Effector CD8-positive, alpha-beta T cell (primary cell): ENCODE data around the gene ANO1.

Experiments used
- DNase-seq: peaks from one replicate; lab custom pipeline; 2025; lab: John Stamatoyannopoulos, UW

Gene ANO1

GRCh38 chr11:70050243-70050642, 27.9 kb upstream of the ANO1 start:
- no peak for DNase-seq

DNA sequence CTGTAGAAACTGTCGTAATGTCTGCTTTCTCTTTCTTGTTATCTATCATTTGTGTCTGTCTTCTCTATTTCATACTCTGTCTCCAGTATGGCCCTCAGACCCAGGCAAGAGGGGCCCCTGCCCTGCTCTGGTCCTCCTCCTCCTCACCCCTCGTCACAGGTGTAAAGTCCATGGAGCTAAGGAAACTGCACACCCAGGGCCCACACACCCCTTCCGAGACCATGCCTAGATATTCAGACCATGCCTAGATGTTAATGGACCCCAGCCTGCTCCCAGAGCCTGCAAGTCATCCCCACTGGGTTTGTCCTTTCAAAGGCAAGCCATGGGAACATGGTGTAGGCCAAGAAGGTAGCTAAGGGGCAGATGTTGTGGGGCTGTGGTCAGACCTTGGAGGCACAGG, 24.1 kb upstream of the ANO1 start:
- DNase-seq, result no peak

DNA sequence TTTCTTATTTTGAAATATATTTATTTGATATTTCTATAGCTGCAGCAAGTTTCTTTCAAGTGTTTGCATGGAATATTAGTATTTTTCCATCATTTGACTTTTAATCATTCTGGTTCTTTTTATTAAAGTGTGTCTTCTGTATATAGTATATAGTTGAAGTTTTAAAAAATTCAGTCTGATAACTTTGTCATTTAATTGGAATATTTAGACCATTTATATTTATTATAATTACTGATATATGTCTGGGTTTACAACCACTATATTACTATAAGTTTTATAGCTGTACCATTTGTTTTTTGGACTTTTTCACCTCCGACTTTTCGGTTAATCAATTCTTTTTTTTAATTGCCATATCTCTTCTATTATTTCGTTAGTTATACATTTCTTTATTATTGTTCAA, 22.7 kb upstream of the ANO1 start:
- no peak for DNase-seq

GRCh38 chr11:70057080-70057479, 21.0 kb upstream of the ANO1 start:
- DNase-seq, result no peak

DNA sequence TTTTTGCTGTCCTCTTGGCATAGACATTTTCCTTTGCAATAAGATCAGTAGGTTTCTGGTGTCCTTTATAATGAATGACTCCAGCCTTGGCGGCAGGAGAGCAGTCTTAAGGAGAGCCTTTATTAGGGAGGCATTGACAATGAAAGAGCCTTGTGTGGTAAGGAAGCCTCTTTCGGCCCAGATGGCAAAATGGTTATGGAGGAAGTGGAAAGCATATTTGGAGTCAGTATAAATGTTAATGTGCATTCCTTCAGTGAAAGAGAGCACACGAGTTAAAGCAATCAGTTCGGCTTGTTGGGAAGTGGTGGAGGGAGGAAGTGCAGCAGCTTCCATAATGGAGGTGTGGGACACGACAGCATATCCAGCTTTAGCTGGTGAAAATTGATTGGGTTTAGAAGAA, 18.1 kb upstream of the ANO1 start:
- no peak for DNase-seq

DNA sequence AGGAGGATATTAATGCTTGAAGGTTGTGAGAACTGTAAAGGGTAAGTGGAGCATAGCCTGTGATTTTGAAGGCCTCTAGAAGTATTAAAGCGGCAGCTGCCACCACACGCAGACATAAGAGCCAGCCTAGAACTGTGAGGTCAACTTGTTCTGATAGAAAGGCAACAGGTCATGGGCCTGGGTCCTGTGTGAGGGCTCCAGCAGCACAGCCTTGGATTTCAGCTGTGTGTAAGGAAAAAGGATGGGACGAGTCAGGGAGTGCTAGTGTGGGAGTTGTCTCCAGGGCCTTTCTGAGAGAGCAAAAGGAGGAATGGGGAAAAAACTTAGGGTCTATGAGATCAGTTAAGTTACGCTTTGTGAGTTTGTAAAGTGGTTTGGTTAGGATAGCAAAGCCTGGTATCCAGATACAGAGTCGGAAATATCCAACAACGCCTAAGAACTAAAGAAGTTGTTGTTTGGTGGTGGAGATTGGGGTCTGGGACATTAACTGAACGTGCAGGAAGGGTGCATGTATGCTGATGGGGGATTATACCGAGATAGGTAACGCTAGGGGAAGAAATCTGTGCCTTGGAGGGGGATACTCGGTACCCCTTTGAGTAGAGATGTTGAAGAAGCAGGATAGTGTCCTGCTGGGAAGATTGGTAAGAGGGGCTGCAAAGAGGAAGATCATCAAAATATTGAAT, 17.4 kb upstream of the ANO1 start:
- DNase-seq, result no peak

- no peak for DNase-seq
Measured at GRCh38 chr11:70061734-70062133, 16.4 kb upstream of the ANO1 start.

GRCh38 chr11:70063121-70063520, 15.0 kb upstream of the ANO1 start:
- no peak for DNase-seq

DNA sequence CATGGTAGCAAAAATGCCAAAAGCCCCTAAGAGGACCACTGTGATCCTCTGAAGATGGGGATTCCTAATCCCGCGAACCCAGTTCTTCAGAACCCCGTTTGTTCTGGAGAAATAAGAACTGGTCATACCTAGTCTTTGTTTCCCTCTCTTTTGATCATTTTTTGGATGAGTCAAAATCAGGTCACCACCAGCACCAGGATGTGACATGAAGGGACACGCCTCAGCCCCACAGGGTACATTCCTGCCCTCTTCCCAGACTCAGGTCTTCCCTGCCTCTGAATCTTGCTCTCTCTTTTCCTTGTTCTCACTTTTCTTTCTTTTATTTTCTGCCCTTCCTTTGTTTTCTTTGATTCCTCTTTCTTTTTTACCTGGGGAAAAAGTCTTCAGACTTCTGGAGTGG, 14.6 kb upstream of the ANO1 start:
- no peak for DNase-seq

DNA sequence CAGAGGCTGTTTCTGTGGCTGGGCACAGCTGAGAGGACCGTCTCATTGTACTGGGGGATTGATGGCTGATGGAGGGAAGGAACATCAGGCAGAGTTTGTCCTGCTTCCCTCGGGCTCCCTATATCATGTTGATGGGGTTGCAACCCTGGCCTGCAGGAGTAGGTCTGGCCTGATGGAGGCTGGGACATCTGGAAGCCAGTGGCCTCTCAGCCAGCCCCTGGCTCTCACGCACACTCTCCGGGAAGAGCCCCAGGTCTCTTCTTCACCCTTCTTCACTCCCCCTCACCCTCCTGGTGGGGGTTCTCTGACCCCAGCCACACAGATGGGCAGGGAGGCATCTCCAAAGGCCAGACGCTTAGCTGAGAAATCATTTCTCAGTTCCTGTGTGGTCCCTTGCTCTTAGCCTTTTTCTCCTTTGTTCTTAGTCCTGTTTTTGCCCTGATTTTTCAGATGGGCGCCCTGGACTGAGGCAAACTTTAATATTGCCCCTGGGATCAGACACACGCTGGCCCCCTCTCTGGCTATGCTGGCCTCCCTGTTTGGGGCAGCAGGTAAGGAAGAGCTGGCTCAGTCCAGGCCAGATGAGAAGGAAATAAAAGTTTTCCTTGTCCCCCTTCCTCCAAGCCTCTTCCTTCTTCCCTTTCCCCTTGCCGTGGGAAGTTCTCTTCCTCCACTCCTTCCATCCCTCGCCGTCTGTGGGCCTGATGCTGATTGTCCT, 13.9 kb upstream of the ANO1 start:
- DNase-seq, result no peak

GRCh38 chr11:70064726-70065317, 13.3 kb upstream of the ANO1 start:
- DNase-seq, result no peak

GRCh38 chr11:70065318-70066135, 12.6 kb upstream of the ANO1 start:
- DNase-seq, result no peak

DNA sequence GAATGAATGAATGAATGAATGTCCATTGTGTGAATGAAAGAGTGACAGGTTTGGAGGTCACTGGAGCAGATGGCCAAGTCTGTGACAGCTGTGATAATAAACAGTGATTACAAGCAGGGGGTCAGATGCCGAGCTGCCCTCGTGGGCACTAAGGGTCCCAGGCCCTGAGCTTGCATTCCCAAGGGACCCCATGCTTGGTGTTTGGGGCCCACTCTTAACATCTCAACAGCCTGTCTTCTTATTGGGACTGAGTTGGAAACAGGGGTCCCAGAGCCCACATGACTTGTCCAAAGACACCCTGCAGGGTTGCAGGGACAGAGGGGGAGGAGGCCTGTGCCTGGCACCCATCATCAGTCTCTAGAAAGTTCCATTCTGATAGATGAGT, 12.0 kb upstream of the ANO1 start:
- DNase-seq, result no peak

- no peak for DNase-seq
Measured at GRCh38 chr11:70066628-70067027, 11.5 kb upstream of the ANO1 start.

DNA sequence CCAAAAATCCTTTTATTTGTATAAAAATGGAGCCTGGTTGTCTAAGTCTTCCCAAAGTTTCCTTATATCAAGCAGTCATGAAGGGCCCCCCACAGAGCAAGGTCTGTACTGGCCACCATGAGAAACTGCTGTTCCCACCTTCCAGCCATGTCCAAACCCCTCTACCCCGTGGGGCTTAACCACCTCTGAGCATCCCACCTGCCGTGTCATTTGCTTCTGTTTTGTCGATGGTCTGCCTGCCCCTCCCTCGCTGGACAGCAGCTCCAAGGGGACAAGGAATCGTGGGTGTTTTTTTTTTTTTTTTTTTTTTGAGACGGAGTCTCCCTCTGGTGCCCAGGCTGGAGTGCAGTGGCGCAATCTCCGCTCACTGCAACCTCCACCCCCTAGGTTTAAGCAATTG, 11.1 kb upstream of the ANO1 start:
- DNase-seq, result no peak

DNA sequence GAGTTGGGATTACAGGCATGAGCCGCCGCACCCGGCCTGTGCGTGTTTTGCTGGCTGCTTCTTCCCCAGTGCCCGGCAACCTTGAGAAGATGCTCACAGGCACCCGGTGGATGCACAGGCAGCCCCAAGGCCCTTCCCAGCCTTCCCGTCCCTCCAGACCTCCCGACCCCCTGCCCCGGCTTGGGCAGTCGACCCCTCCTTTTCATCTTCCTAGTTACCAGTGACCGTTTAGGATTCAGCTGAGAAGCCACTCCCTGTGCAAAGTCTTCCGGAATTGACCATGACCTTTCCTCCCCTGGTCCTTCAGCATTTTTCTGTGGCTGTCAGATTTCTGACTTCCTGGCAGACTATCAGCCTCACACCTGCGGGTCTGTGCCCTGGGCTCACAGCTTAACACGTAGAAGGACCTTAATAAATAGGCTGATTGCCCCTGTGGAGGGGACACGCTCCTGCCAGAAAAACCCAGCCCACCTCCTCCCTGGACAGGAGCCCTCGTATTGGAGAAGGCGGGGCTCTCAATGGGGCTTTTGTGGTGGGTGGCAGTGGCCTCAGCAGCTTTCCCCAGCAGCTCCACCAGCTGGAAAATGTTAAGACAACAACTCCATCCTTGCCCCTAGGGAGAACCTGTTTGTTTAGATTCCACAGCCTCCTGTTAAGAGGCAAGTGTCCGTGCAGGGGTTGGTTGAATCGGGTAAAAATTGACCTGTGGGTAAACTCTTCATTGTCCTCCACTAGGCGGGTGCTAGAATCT, 10.4 kb upstream of the ANO1 start:
- no peak for DNase-seq

DNA sequence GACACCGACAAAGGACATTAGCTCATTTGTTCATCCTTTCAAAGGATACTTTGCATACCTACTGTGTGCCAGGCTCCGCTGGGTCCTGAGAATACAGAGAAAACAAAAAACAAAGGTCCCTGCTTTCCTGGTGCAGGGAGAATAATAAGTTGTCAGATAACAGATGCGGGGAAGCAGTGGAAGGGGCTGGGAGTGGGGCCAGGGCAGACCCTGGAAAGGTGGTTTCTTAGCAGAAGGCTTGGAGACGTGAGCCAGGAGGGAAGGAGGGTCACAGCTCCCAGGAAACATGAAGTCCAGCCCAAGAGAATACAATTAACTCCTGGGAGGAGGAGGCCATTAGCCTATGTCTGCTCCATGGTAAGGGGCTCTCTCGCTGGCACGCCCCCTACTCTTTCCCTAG, 9.8 kb upstream of the ANO1 start:
- no peak for DNase-seq

DNA sequence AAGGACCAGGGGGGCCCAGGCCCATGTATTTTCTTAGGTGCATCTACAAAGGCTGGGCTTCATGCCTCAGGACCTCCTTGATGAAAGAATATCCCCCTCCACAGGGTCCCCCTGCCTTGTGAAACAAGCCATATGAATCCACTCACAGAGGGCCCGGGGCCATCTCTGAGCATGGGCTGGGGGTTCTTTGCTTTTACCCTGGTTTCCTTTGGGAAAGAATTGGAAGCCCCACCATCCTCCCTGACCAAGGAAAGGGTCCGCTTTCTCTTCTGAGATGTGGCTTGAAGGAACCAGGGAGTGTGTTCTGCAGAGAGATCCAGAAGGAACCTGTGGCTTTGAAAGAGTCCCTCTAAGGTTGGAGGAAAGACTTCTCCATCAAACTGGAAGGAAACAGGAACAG, 9.2 kb upstream of the ANO1 start:
- no peak for DNase-seq

DNA sequence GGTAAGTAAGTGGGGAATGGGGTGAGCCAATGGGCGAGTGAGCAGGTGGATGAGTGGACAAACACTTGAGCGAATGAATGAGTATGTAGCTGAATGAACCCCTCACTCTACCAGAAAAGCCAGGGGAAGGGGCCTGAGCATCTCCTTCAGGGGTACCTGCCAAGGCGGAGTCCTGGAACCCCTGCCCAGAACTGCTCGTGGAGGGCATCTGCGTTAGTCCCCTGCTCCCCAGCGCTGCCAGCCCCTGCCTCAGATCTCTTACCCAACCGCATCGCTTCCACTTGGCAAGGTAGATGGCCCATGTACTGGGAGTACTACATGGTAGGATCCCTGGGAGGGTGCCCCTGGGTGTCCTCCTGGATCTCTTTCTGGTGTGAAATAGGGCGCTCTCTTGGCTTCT, 7.4 kb upstream of the ANO1 start:
- no peak for DNase-seq

- DNase-seq, result no peak
Measured at GRCh38 chr11:70071996-70072395, 6.1 kb upstream of the ANO1 start.

- DNase-seq, result no peak
Measured at GRCh38 chr11:70072461-70072860, 5.7 kb upstream of the ANO1 start.
